H9 (cell line): Measurements from ENCODE around the gene TNIK. TPM values are rescaled to one million over a fixed set of nuclear protein-coding genes. Genes with fewer than 3 reads are reported as not detected.

ENCODE experiments used
- DNase-seq: peaks from one replicate; pipeline ENCODE4 v3.0.0-alpha.2; 2017
- H2AFZ ChIP-seq: one replicate; pipeline ENCODE4 v1.6.1; 2013; ENCODE audit warnings: mild to moderate bottlenecking, low read length, control low read depth, moderate library complexity
- H2AK5ac ChIP-seq: 2 replicates; pipeline ENCODE4 v1.6.1; 2013; ENCODE audit warnings: low read length, control low read depth, mixed read lengths; ENCODE audit not compliant: insufficient read length
- H2BK120ac ChIP-seq: one replicate; pipeline ENCODE4 v1.6.1; 2013; ENCODE audit warnings: low read depth, mild to moderate bottlenecking, low read length, control low read depth, inconsistent platforms; ENCODE audit not compliant: poor library complexity, severe bottlenecking
- H2BK12ac ChIP-seq: 2 replicates; pipeline ENCODE4 v1.6.1; 2013; ENCODE audit warnings: low read length, control low read depth, mixed read lengths, low read depth; ENCODE audit not compliant: insufficient read length
- H2BK15ac ChIP-seq: 2 replicates; pipeline ENCODE4 v1.6.1; 2013; ENCODE audit warnings: low read depth, low read length, control low read depth
- H2BK20ac ChIP-seq: one replicate; pipeline ENCODE4 v1.6.1; 2013; ENCODE audit warnings: low read depth, mild to moderate bottlenecking, low read length, control low read depth, inconsistent platforms; ENCODE audit not compliant: poor library complexity, severe bottlenecking
- H2BK5ac ChIP-seq: 2 replicates; pipeline ENCODE4 v1.6.1; 2013; ENCODE audit warnings: low read length, control low read depth, mixed read lengths; ENCODE audit not compliant: insufficient read length
- H3K14ac ChIP-seq: 2 replicates; pipeline ENCODE4 v1.6.1; 2013; ENCODE audit warnings: low read length, control low read depth; ENCODE audit not compliant: insufficient read depth
- H3K18ac ChIP-seq: 2 replicates; pipeline ENCODE4 v1.6.1; 2013; ENCODE audit warnings: low read depth, mild to moderate bottlenecking, mixed read lengths, low read length, control low read depth; ENCODE audit not compliant: insufficient read length
- H3K23ac ChIP-seq: 2 replicates; pipeline ENCODE4 v1.6.1; 2013; ENCODE audit warnings: low read length, control low read depth, mixed read lengths, low read depth; ENCODE audit not compliant: insufficient read length
- H3K23me2 ChIP-seq: 2 replicates; pipeline ENCODE4 v1.6.1; 2013; ENCODE audit warnings: low read depth, mild to moderate bottlenecking, mixed read lengths, low read length, control low read depth; ENCODE audit not compliant: insufficient read length, poor library complexity, severe bottlenecking
- H3K27ac ChIP-seq: 2 replicates; pipeline ENCODE4 v1.5.1; 2013; ENCODE audit warnings: low read length, control low read depth, mixed read lengths, low read depth; ENCODE audit not compliant: insufficient read length
- H3K27me3 ChIP-seq: 2 replicates; pipeline ENCODE4 v1.6.1; 2013; ENCODE audit warnings: low read length, control low read depth, inconsistent platforms; ENCODE audit not compliant: insufficient read depth
- H3K4ac ChIP-seq: 2 replicates; pipeline ENCODE4 v1.6.1; 2013; ENCODE audit warnings: low read depth, mild to moderate bottlenecking, control low read depth, inconsistent platforms, low read length, moderate library complexity
- H3K4me1 ChIP-seq: 2 replicates; pipeline ENCODE4 v1.6.1; 2013; ENCODE audit warnings: low read length, control low read depth, inconsistent platforms; ENCODE audit not compliant: insufficient read depth
- H3K4me2 ChIP-seq: 2 replicates; pipeline ENCODE4 v1.6.1; 2013; ENCODE audit warnings: low read length, control low read depth, mixed read lengths; ENCODE audit not compliant: insufficient read length, insufficient read depth
- H3K56ac ChIP-seq: 2 replicates; pipeline ENCODE4 v1.6.1; 2013; ENCODE audit warnings: low read depth, mild to moderate bottlenecking, mixed read lengths, low read length, control low read depth; ENCODE audit not compliant: insufficient read length
- H3K79me1 ChIP-seq: 2 replicates; pipeline ENCODE4 v1.6.1; 2013; ENCODE audit warnings: low read depth, mild to moderate bottlenecking, moderate library complexity, low read length, control low read depth, inconsistent platforms; ENCODE audit not compliant: insufficient read depth, poor library complexity, severe bottlenecking
- H3K79me2 ChIP-seq: 2 replicates; pipeline ENCODE4 v1.6.1; 2013; ENCODE audit warnings: low read length, control low read depth, inconsistent platforms; ENCODE audit not compliant: insufficient read depth
- H3K9ac ChIP-seq: 2 replicates; pipeline ENCODE4 v1.6.1; 2013; ENCODE audit warnings: low read length, control low read depth, mixed read lengths; ENCODE audit not compliant: insufficient read length; ENCODE audit errors: extremely low read depth
- H3K9me3 ChIP-seq: one replicate; pipeline ENCODE4 v1.6.1; 2013; ENCODE audit warnings: low read depth, low read length, inconsistent platforms; ENCODE audit not compliant: control insufficient read depth
- H3T11ph ChIP-seq: one replicate; pipeline ENCODE4 v1.6.1; 2013; ENCODE audit warnings: mild to moderate bottlenecking, low read length, control low read depth, inconsistent platforms
- H4K20me1 ChIP-seq: one replicate; pipeline ENCODE4 v1.6.1; 2013; ENCODE audit not compliant: control insufficient read depth, insufficient read length, insufficient read depth
- H4K5ac ChIP-seq: 2 replicates; pipeline ENCODE4 v1.6.1; 2013; ENCODE audit warnings: low read depth, mild to moderate bottlenecking, mixed read lengths, low read length, control low read depth; ENCODE audit not compliant: insufficient read length
- H4K8ac ChIP-seq: replicated peaks from 2 replicates; pipeline ENCODE4 v1.6.1; 2013; ENCODE audit warnings: low read length, control low read depth, mixed read lengths, low read depth; ENCODE audit not compliant: insufficient read length
- H4K91ac ChIP-seq: 2 replicates; pipeline ENCODE4 v1.6.1; 2013; ENCODE audit warnings: low read depth, mild to moderate bottlenecking, moderate library complexity, mixed read lengths, low read length, control low read depth; ENCODE audit not compliant: insufficient read length
- H3K27ac Mint-ChIP-seq, 3 experiments: 2 replicates in 2 of 3; 3 replicates in 1 of 3; pipeline ENCODE4 v1.8.0; 2020 to 2021; ENCODE audit warnings: mixed read lengths in 3 of 3, mild to moderate bottlenecking in 1 of 3, moderate library complexity in 1 of 3
- H3K27me3 Mint-ChIP-seq: 2 replicates; pipeline ENCODE4 v1.8.0; 2021; ENCODE audit warnings: low read depth, mild to moderate bottlenecking, moderate library complexity, mixed read lengths
- H3K36me3 Mint-ChIP-seq, 3 experiments: 2 replicates in 2 of 3; 3 replicates in 1 of 3; pipeline ENCODE4 v1.8.0; 2020 to 2021; ENCODE audit warnings: low read depth in 3 of 3, mixed read lengths in 3 of 3; ENCODE audit not compliant: insufficient read depth in 1 of 3
- H3K4me1 Mint-ChIP-seq, 2 experiments: 2 replicates each; pipeline ENCODE4 v1.8.0; 2020; ENCODE audit warnings: mixed read lengths in 2 of 2
- H3K4me3 Mint-ChIP-seq, 2 experiments: 2 replicates in 1 of 2; 3 replicates in 1 of 2; pipeline ENCODE4 v1.8.0; 2020 to 2021; ENCODE audit warnings: mild to moderate bottlenecking in 2 of 2, mixed read lengths in 2 of 2, moderate library complexity in 1 of 2
- H3K9me3 Mint-ChIP-seq, 2 experiments: 2 replicates in 1 of 2; 3 replicates in 1 of 2; pipeline ENCODE4 v1.8.0; 2020; ENCODE audit warnings: mild to moderate bottlenecking in 2 of 2, mixed read lengths in 2 of 2, moderate library complexity in 1 of 2
- CTCF ChIP-seq: fragments of 200-600 bp; sonication (generic); conservative IDR thresholded peaks from 3 replicates; pipeline ENCODE4 v1.8.0; 2021; ENCODE audit warnings: antibody characterized with exemption, mild to moderate bottlenecking
- WGBS: extraction: QIAGEN DNeasy Blood & Tissue Kit; methylation state at CpG from one replicate; pipeline ENCODE4 v1.1.7; 2013; ENCODE audit warnings: missing lambda C conversion rate, low lambda C conversion rate, mixed read lengths; ENCODE audit not compliant: insufficient read length; ENCODE audit errors: extremely low coverage; 5-methylcytosine and 5-hydroxymethylcytosine counted together
- total RNA-seq: library from RNA; stranded (reverse); gene quantifications from 2 replicates; pipeline ENCODE4 v1.2.1, GENCODE V29; 2021

The TNIK gene
- total RNA-seq, 1 experiment from 2014 or later: 15.9 TPM

- Histone ChIP-seq H2BK120ac (no peak overlapping the region), H3K79me1 (no peaks in the 10 kb centered on the region), H3K4me1 (no peaks in the 10 kb centered on the region; the same call in 1 of the 2 replicates), H2AK5ac (no peak overlapping the region), H2BK12ac (no peak overlapping the region), H3K27me3 (no peaks in the 10 kb centered on the region), H2AFZ (no peak overlapping the region), H3K9me3 (no peaks in the 10 kb centered on the region), H4K8ac (no peak overlapping the region), H3K56ac (no peak overlapping the region), H3K23me2 (no peaks in the 10 kb centered on the region), H3K23ac (no peak overlapping the region), H4K91ac (no peak overlapping the region), H3K27ac (no peak overlapping the region), H3K14ac (no peak overlapping the region), H2BK15ac (no peak overlapping the region), H2BK5ac (no peak overlapping the region), H3K4me2 (no peak overlapping the region), H3T11ph (no peak overlapping the region), H3K79me2 (no peaks in the 10 kb centered on the region), H4K20me1 (no peaks in the 10 kb centered on the region), H3K18ac (no peak overlapping the region), H3K4ac (no peak overlapping the region), H2BK20ac (no peak overlapping the region), H3K9ac (no peak overlapping the region), H4K5ac (no peak overlapping the region)
- no peak for TF ChIP-seq CTCF
- no peak overlapping the region for H3K27ac Mint-ChIP-seq
- no peak overlapping the region for H3K4me3 Mint-ChIP-seq
- no CpG with 5 or more reads among the region's 2 CpGs for WGBS
- H3K27me3 Mint-ChIP-seq: no peaks in the 10 kb centered on the region
- H3K4me1 Mint-ChIP-seq: peaks cover 11 to 13% of the 10 kb centered on the region in 2 experiments
- no peaks in the 10 kb centered on the region; a peak in 1 of 7 replicates for H3K36me3 Mint-ChIP-seq
- no peaks in the 10 kb centered on the region for H3K9me3 Mint-ChIP-seq
- DNase-seq: no peak
Observed at GRCh38 chr3:171290680-171291079, 169.5 kb downstream of the TNIK start.
